ENCODE data around the gene ACOXL. TPM values are rescaled to one million over a fixed set of nuclear protein-coding genes. Genes with fewer than 3 reads are reported as not detected.
A peak's percentile ranks its signal among the peaks of the same experiment; 100 is the strongest.

ACOXL gene
- total and polyA plus RNA-seq, 10 of the 15 experiments (the other 5 are each of a cell fraction or from before 2014, with no cell fraction given) = 0.05 to 1.3 (median 0.71) TPM

DNA sequence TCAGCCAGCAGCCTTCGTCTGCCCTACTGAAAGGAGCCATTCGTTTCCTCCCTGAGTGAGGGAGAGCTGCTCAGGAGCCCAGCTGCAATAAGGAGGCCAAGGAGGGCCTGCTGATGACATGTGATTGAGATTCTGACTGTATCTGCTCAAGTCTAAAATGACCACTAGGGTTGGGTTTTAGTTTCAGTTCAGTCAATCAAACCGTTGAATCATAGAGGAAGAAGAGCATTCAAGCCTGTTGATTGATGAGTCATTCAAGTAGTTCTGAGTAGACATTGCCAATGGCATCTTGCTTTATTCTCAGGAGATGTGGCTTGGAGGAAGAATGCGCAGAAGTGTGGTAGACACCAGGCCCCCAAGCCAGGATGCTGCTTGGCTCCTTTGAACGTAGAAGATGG is 368.4 kb downstream of the ACOXL start (continued):
- TF ChIP-seq, protein P1, sequence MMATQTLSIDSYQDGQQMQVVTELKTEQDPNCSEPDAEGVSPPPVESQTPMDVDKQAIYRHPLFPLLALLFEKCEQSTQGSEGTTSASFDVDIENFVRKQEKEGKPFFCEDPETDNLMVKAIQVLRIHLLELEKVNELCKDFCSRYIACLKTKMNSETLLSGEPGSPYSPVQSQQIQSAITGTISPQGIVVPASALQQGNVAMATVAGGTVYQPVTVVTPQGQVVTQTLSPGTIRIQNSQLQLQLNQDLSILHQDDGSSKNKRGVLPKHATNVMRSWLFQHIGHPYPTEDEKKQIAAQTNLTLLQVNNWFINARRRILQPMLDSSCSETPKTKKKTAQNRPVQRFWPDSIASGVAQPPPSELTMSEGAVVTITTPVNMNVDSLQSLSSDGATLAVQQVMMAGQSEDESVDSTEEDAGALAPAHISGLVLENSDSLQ (IDR thresholded peaks at IDR 0.05) = peak; percentile 95
- TF ChIP-seq EED (IDR thresholded peaks at IDR 0.05; ENCODE audit: low read depth) = peak; percentile 71
- no peak for TF ChIP-seq SIN3A (IDR thresholded peaks at IDR 0.05; ENCODE audit: low read depth, low read length)
- peak; percentile 86 for TF ChIP-seq ZNF217 (IDR thresholded peaks at IDR 0.05)
- TF ChIP-seq MYC (IDR thresholded peaks at IDR 0.05; ENCODE audit: insufficient read depth, insufficient read length, insufficient replicate concordance, low read length, severe bottlenecking) = no peak
- TF ChIP-seq, protein P2, sequence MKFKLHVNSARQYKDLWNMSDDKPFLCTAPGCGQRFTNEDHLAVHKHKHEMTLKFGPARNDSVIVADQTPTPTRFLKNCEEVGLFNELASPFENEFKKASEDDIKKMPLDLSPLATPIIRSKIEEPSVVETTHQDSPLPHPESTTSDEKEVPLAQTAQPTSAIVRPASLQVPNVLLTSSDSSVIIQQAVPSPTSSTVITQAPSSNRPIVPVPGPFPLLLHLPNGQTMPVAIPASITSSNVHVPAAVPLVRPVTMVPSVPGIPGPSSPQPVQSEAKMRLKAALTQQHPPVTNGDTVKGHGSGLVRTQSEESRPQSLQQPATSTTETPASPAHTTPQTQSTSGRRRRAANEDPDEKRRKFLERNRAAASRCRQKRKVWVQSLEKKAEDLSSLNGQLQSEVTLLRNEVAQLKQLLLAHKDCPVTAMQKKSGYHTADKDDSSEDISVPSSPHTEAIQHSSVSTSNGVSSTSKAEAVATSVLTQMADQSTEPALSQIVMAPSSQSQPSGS (IDR thresholded peaks at IDR 0.05; ENCODE audit: low read length) = peak; percentile 85
- TF ChIP-seq EGR1 (IDR thresholded peaks at IDR 0.05; ENCODE audit: borderline replicate concordance in 1 of 2, low read depth in 2 of 2, low read length in 2 of 2) = no peak
- TF ChIP-seq SREBF2 (IDR thresholded peaks at IDR 0.05; ENCODE audit: low read length) = no peak
- no peak for TF ChIP-seq CBX3 (IDR thresholded peaks at IDR 0.05; ENCODE audit: borderline replicate concordance, low read depth)
- TF ChIP-seq, protein P3, sequence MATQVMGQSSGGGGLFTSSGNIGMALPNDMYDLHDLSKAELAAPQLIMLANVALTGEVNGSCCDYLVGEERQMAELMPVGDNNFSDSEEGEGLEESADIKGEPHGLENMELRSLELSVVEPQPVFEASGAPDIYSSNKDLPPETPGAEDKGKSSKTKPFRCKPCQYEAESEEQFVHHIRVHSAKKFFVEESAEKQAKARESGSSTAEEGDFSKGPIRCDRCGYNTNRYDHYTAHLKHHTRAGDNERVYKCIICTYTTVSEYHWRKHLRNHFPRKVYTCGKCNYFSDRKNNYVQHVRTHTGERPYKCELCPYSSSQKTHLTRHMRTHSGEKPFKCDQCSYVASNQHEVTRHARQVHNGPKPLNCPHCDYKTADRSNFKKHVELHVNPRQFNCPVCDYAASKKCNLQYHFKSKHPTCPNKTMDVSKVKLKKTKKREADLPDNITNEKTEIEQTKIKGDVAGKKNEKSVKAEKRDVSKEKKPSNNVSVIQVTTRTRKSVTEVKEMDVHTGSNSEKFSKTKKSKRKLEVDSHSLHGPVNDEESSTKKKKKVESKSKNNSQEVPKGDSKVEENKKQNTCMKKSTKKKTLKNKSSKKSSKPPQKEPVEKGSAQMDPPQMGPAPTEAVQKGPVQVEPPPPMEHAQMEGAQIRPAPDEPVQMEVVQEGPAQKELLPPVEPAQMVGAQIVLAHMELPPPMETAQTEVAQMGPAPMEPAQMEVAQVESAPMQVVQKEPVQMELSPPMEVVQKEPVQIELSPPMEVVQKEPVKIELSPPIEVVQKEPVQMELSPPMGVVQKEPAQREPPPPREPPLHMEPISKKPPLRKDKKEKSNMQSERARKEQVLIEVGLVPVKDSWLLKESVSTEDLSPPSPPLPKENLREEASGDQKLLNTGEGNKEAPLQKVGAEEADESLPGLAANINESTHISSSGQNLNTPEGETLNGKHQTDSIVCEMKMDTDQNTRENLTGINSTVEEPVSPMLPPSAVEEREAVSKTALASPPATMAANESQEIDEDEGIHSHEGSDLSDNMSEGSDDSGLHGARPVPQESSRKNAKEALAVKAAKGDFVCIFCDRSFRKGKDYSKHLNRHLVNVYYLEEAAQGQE (IDR thresholded peaks at IDR 0.05; ENCODE audit: low read depth, low read length) = no peak
- TF ChIP-seq, protein P4, sequence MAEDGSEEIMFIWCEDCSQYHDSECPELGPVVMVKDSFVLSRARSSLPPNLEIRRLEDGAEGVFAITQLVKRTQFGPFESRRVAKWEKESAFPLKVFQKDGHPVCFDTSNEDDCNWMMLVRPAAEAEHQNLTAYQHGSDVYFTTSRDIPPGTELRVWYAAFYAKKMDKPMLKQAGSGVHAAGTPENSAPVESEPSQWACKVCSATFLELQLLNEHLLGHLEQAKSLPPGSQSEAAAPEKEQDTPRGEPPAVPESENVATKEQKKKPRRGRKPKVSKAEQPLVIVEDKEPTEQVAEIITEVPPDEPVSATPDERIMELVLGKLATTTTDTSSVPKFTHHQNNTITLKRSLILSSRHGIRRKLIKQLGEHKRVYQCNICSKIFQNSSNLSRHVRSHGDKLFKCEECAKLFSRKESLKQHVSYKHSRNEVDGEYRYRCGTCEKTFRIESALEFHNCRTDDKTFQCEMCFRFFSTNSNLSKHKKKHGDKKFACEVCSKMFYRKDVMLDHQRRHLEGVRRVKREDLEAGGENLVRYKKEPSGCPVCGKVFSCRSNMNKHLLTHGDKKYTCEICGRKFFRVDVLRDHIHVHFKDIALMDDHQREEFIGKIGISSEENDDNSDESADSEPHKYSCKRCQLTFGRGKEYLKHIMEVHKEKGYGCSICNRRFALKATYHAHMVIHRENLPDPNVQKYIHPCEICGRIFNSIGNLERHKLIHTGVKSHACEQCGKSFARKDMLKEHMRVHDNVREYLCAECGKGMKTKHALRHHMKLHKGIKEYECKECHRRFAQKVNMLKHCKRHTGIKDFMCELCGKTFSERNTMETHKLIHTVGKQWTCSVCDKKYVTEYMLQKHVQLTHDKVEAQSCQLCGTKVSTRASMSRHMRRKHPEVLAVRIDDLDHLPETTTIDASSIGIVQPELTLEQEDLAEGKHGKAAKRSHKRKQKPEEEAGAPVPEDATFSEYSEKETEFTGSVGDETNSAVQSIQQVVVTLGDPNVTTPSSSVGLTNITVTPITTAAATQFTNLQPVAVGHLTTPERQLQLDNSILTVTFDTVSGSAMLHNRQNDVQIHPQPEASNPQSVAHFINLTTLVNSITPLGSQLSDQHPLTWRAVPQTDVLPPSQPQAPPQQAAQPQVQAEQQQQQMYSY (CRISPR knock-in tag; IDR thresholded peaks at IDR 0.05) = no peak
- TF ChIP-seq RAD21 (IDR thresholded peaks at IDR 0.05; ENCODE audit: insufficient read depth, low read depth, low read length) = no peak
- no peak for TF ChIP-seq SUZ12 (IDR thresholded peaks at IDR 0.05; ENCODE audit: unreplicated experiment)
- TF ChIP-seq TAF1 (IDR thresholded peaks at IDR 0.05; ENCODE audit: borderline replicate concordance, low read depth, low read length) = no peak
- TF ChIP-seq CEBPB (IDR thresholded peaks at IDR 0.05; ENCODE audit: borderline replicate concordance in 1 of 2, low read depth in 2 of 2, low read length in 2 of 2) = 0 out of 4 replicates have a peak, but pooled peaks of 1 of the 2 experiments have one; percentile 51
- TF ChIP-seq, protein P5, sequence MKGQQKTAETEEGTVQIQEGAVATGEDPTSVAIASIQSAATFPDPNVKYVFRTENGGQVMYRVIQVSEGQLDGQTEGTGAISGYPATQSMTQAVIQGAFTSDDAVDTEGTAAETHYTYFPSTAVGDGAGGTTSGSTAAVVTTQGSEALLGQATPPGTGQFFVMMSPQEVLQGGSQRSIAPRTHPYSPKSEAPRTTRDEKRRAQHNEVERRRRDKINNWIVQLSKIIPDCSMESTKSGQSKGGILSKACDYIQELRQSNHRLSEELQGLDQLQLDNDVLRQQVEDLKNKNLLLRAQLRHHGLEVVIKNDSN (IDR thresholded peaks at IDR 0.05; ENCODE audit: borderline replicate concordance, extremely low read length, insufficient read depth, low read depth, low read length) = no peak
- 0 out of 2 replicates have a peak, but pooled peaks have one; percentile 34 for TF ChIP-seq PML (IDR thresholded peaks at IDR 0.05; ENCODE audit: low read length)

Measured in GM12878 (cell line).